GM12878 (cell line): ENCODE results near the gene TNP2. TPM values are rescaled to one million over a fixed set of nuclear protein-coding genes. Genes with fewer than 3 reads are reported as not detected.
A peak's percentile ranks its signal among the peaks of the same experiment; 100 is the strongest.

Experiments used
- ASH2L ChIP-seq: fragments of 300-600, 200-600 bp; sonication (generic); IDR thresholded peaks from 2 replicates; pipeline ENCODE4 v1.6.1; 2017; ENCODE audit warnings: low read depth, mild to moderate bottlenecking, borderline replicate concordance
- BHLHE40 ChIP-seq, 2 experiments: fragments of 450-650 bp in 1 of 2; IDR thresholded peaks; 2 replicates each; pipeline ENCODE4 v1.6.1; 2011 to 2017; ENCODE audit warnings: low read depth in 2 of 2, borderline replicate concordance in 1 of 2, improper control_type of control experiment in 1 of 2, low read length in 1 of 2, mild to moderate bottlenecking in 1 of 2
- JUNB ChIP-seq: IDR thresholded peaks from 2 replicates; pipeline ENCODE4 v1.6.1; 2016; ENCODE audit warnings: antibody characterized with exemption, mild to moderate bottlenecking
- KLF5 ChIP-seq: fragments of 450-650 bp; IDR thresholded peaks from 2 replicates; pipeline ENCODE4 v1.6.1; 2014; ENCODE audit warnings: mild to moderate bottlenecking; ENCODE audit not compliant: partially characterized antibody
- LARP7 ChIP-seq: fragments of 450-650 bp; IDR thresholded peaks from 2 replicates; pipeline ENCODE4 v1.6.1; 2017; ENCODE audit warnings: mild to moderate bottlenecking
- NBN ChIP-seq: fragments of 450-650 bp; IDR thresholded peaks from 2 replicates; pipeline ENCODE4 v1.6.1; 2016
- PML ChIP-seq: IDR thresholded peaks from 2 replicates; pipeline ENCODE4 v1.6.1; 2012; ENCODE audit warnings: low read length, inconsistent platforms
- POLR2A ChIP-seq: IDR thresholded peaks from 2 replicates; pipeline ENCODE4 v1.6.1; 2011; ENCODE audit warnings: low read depth, mild to moderate bottlenecking, low read length
- POLR2AphosphoS5 ChIP-seq: IDR thresholded peaks from 2 replicates; pipeline ENCODE4 v1.6.1; 2011; ENCODE audit warnings: mild to moderate bottlenecking, low read length, inconsistent platforms
- RBBP5 ChIP-seq: fragments of 200-600 bp; sonication (generic); conservative IDR thresholded peaks from 2 replicates; pipeline ENCODE4 v1.6.1; 2016
- SIX5 ChIP-seq: IDR thresholded peaks from 2 replicates; pipeline ENCODE4 v1.6.1; 2011; ENCODE audit warnings: mild to moderate bottlenecking, low read depth, low read length, moderate library complexity; ENCODE audit not compliant: severe bottlenecking
- WRNIP1 ChIP-seq: IDR thresholded peaks from 2 replicates; pipeline ENCODE4 v1.6.1; 2011; ENCODE audit warnings: low read depth, low read length, improper control_type of control experiment, borderline replicate concordance
- ZBED1 ChIP-seq: IDR thresholded peaks from 2 replicates; pipeline ENCODE4 v1.6.1; 2016; ENCODE audit warnings: borderline replicate concordance
- ZBTB11 ChIP-seq: fragments of 450-650 bp; formaldehyde crosslinking; IDR thresholded peaks from 2 replicates; pipeline ENCODE4 v1.5.0; 2022; ENCODE audit warnings: mild to moderate bottlenecking, missing genetic modification characterization
- ZNF622 ChIP-seq: fragments of 450-650 bp; IDR thresholded peaks from 2 replicates; pipeline ENCODE4 v1.6.1; 2017; ENCODE audit warnings: mild to moderate bottlenecking, inconsistent platforms
- polyA plus RNA-seq, 11 experiments: library from polyadenylated mRNA; depleted of rRNA in 4 of 11; unstranded in 6 of 11; stranded (reverse) in 5 of 11; fragments of >200 nt; fragmentation: Nextera tagmentation in 4 of 11; fragmentation: Illumina TruSeq in 1 of 11; extraction: Ambion mirVana in 4 of 11; extraction: Trizol in 1 of 11; gene quantifications; 1 replicate in 1 of 11; 2 replicates in 10 of 11; pipeline versions ENCODE4 v1.2.1 to v1.2.3, GENCODE V29; 2011 to 2016; ENCODE audit warnings: inconsistent platforms in 2 of 11, missing spikeins in 2 of 11, low read depth in 1 of 11
- total RNA-seq, 4 experiments: library from RNA; depleted of rRNA in 3 of 4; stranded (reverse); fragments of >200 nt in 3 of 4; fragmentation: Illumina TruSeq in 1 of 4; extraction: Trizol in 1 of 4; gene quantifications; 2 replicates each; pipeline versions ENCODE4 v1.2.1 to v1.2.3, GENCODE V29; 2013 to 2021
- TF ChIP-seq, protein P1 (sequence below): fragments of 450-650 bp; formaldehyde crosslinking; IDR thresholded peaks from 2 replicates; pipeline ENCODE4 v1.4.0; 2020; ENCODE audit warnings: mild to moderate bottlenecking, moderate library complexity
- TF ChIP-seq, protein P2 (sequence below): fragments of 450-650 bp; IDR thresholded peaks from 2 replicates; pipeline ENCODE4 v1.6.1; 2018; ENCODE audit warnings: mild to moderate bottlenecking, low read depth, moderate library complexity; ENCODE audit not compliant: partially characterized antibody
- TF ChIP-seq, protein P3 (sequence below): IDR thresholded peaks from 2 replicates; pipeline ENCODE4 v1.6.1; 2011; ENCODE audit warnings: borderline replicate concordance, low read depth, mild to moderate bottlenecking, moderate library complexity, mixed read lengths, low read length; ENCODE audit not compliant: insufficient read depth; ENCODE audit errors: extremely low read length
- TF ChIP-seq, protein P4 (sequence below), 3 experiments: IDR thresholded peaks in 2 of 3; conservative IDR thresholded peaks in 1 of 3; 2 replicates each; pipeline ENCODE4 v1.5.1; 2011; ENCODE audit warnings: low read depth in 3 of 3, low read length in 3 of 3, mild to moderate bottlenecking in 3 of 3, control low read depth in 2 of 3, moderate library complexity in 2 of 3, inconsistent platforms in 1 of 3, mixed read lengths in 1 of 3; ENCODE audit not compliant: control insufficient read depth in 2 of 3, insufficient read depth in 1 of 3; ENCODE audit errors: extremely low read depth in 1 of 3

The TNP2 gene
- total and polyA plus RNA-seq, 10 of the 15 experiments (the other 5 are each of a cell fraction or from before 2014, with no cell fraction given) = not detected

DNA sequence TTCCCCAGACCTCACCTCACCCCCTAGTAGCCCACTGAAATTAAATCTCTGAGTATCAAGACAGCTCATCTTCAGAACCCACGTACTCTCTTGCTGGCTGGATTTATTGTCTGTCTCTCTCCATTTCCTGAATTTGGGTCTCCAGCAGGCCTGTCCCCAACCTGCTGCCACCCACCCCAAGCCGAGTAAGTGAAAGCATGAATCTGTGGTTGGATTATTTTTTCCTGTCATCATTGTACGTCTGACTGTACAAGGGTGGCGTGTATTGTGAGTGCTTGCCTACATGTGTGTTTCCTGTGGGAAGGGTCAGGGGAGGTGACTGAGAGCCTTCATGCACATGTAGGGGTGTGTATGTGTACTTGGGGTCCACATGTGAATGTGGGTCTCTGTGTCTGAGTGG is 5.4 kb downstream of the TNP2 start (continued):
- no peak for TF ChIP-seq ZBTB11 (CRISPR knock-in tag)
- no peak for TF ChIP-seq SIX5
- TF ChIP-seq LARP7 = no peak
- TF ChIP-seq, protein P1, sequence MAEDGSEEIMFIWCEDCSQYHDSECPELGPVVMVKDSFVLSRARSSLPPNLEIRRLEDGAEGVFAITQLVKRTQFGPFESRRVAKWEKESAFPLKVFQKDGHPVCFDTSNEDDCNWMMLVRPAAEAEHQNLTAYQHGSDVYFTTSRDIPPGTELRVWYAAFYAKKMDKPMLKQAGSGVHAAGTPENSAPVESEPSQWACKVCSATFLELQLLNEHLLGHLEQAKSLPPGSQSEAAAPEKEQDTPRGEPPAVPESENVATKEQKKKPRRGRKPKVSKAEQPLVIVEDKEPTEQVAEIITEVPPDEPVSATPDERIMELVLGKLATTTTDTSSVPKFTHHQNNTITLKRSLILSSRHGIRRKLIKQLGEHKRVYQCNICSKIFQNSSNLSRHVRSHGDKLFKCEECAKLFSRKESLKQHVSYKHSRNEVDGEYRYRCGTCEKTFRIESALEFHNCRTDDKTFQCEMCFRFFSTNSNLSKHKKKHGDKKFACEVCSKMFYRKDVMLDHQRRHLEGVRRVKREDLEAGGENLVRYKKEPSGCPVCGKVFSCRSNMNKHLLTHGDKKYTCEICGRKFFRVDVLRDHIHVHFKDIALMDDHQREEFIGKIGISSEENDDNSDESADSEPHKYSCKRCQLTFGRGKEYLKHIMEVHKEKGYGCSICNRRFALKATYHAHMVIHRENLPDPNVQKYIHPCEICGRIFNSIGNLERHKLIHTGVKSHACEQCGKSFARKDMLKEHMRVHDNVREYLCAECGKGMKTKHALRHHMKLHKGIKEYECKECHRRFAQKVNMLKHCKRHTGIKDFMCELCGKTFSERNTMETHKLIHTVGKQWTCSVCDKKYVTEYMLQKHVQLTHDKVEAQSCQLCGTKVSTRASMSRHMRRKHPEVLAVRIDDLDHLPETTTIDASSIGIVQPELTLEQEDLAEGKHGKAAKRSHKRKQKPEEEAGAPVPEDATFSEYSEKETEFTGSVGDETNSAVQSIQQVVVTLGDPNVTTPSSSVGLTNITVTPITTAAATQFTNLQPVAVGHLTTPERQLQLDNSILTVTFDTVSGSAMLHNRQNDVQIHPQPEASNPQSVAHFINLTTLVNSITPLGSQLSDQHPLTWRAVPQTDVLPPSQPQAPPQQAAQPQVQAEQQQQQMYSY (CRISPR knock-in tag) = no peak
- TF ChIP-seq RBBP5 = no peak
- peak; percentile 5 to 24; a peak in 1 of 4 replicates for TF ChIP-seq BHLHE40 (IDR thresholded peaks at IDR 0.05; ENCODE audit: borderline replicate concordance in 1 of 2, low read depth in 2 of 2, low read length in 1 of 2)
- TF ChIP-seq, protein P2, sequence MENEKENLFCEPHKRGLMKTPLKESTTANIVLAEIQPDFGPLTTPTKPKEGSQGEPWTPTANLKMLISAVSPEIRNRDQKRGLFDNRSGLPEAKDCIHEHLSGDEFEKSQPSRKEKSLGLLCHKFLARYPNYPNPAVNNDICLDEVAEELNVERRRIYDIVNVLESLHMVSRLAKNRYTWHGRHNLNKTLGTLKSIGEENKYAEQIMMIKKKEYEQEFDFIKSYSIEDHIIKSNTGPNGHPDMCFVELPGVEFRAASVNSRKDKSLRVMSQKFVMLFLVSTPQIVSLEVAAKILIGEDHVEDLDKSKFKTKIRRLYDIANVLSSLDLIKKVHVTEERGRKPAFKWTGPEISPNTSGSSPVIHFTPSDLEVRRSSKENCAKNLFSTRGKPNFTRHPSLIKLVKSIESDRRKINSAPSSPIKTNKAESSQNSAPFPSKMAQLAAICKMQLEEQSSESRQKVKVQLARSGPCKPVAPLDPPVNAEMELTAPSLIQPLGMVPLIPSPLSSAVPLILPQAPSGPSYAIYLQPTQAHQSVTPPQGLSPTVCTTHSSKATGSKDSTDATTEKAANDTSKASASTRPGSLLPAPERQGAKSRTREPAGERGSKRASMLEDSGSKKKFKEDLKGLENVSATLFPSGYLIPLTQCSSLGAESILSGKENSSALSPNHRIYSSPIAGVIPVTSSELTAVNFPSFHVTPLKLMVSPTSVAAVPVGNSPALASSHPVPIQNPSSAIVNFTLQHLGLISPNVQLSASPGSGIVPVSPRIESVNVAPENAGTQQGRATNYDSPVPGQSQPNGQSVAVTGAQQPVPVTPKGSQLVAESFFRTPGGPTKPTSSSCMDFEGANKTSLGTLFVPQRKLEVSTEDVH = no peak
- no peak for TF ChIP-seq WRNIP1
- TF ChIP-seq ZNF622 = no peak
- TF ChIP-seq ASH2L = no peak
- TF ChIP-seq, protein P3, sequence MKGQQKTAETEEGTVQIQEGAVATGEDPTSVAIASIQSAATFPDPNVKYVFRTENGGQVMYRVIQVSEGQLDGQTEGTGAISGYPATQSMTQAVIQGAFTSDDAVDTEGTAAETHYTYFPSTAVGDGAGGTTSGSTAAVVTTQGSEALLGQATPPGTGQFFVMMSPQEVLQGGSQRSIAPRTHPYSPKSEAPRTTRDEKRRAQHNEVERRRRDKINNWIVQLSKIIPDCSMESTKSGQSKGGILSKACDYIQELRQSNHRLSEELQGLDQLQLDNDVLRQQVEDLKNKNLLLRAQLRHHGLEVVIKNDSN = no peak
- TF ChIP-seq, protein P4, sequence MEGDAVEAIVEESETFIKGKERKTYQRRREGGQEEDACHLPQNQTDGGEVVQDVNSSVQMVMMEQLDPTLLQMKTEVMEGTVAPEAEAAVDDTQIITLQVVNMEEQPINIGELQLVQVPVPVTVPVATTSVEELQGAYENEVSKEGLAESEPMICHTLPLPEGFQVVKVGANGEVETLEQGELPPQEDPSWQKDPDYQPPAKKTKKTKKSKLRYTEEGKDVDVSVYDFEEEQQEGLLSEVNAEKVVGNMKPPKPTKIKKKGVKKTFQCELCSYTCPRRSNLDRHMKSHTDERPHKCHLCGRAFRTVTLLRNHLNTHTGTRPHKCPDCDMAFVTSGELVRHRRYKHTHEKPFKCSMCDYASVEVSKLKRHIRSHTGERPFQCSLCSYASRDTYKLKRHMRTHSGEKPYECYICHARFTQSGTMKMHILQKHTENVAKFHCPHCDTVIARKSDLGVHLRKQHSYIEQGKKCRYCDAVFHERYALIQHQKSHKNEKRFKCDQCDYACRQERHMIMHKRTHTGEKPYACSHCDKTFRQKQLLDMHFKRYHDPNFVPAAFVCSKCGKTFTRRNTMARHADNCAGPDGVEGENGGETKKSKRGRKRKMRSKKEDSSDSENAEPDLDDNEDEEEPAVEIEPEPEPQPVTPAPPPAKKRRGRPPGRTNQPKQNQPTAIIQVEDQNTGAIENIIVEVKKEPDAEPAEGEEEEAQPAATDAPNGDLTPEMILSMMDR (IDR thresholded peaks at IDR 0.05 in 2 of 3, conservative IDR thresholded peaks at IDR 0.05 in 1 of 3; ENCODE audit: control insufficient read depth in 2 of 3, extremely low read depth in 1 of 3, insufficient read depth in 1 of 3, low read depth in 3 of 3, low read length in 3 of 3) = no peak
- no peak for TF ChIP-seq PML
- no peak for TF ChIP-seq NBN
- TF ChIP-seq POLR2A = no peak
- no peak for TF ChIP-seq ZBED1
- no peak for TF ChIP-seq JUNB
- TF ChIP-seq POLR2AphosphoS5 = no peak
- no peak for TF ChIP-seq KLF5
